HL-60 (cell line): Measurements from ENCODE around the gene SPHK1.
"Not testable (repeated sequence)": the region's sequence is repeated elsewhere in the genome, so short reads cannot be mapped to it uniquely, and the experiment has no call there.

ENCODE experiments used
- DNase-seq, 2 experiments: peaks; one replicate each; pipeline ENCODE4 v3.0.0-alpha.2; 2010 to 2020; ENCODE audit warnings: low read depth in 1 of 2, low spot score in 1 of 2
- H3K27ac ChIP-seq: fragments of 250-450 bp; sonication (Bioruptor Pico); replicated peaks from 2 replicates; pipeline ENCODE4 v1.5.1; 2020; ENCODE audit warnings: mild to moderate bottlenecking, moderate library complexity
- H3K27me3 ChIP-seq: fragments of 250-450 bp; sonication (Bioruptor Pico); 2 replicates; pipeline ENCODE4 v1.5.1; 2021; ENCODE audit warnings: mild to moderate bottlenecking, moderate library complexity; ENCODE audit not compliant: insufficient read depth, poor library complexity, severe bottlenecking
- H3K4me3 ChIP-seq: replicated peaks from 2 replicates; pipeline ENCODE4 v1.5.1; 2011; ENCODE audit warnings: mild to moderate bottlenecking, control low read depth, low read length; ENCODE audit not compliant: insufficient read depth
- CTCF ChIP-seq: IDR thresholded peaks from one replicate; pipeline ENCODE4 v1.5.1; 2011; ENCODE audit warnings: low read length, control low read depth, inconsistent platforms; ENCODE audit not compliant: insufficient read depth
- GABPA ChIP-seq: IDR thresholded peaks from 2 replicates; pipeline ENCODE4 v1.6.1; 2012; ENCODE audit warnings: low read depth
- POLR2AphosphoS5 ChIP-seq: IDR thresholded peaks from 2 replicates; pipeline ENCODE4 v1.6.1; 2012; ENCODE audit warnings: low read depth
- REST ChIP-seq: IDR thresholded peaks from 2 replicates; pipeline ENCODE4 v1.6.1; 2012; ENCODE audit warnings: low read depth; ENCODE audit not compliant: insufficient replicate concordance
- SPI1 ChIP-seq: IDR thresholded peaks from 2 replicates; pipeline ENCODE4 v1.6.1; 2012; ENCODE audit warnings: low read depth, mild to moderate bottlenecking, borderline replicate concordance

SPHK1 gene

DNA sequence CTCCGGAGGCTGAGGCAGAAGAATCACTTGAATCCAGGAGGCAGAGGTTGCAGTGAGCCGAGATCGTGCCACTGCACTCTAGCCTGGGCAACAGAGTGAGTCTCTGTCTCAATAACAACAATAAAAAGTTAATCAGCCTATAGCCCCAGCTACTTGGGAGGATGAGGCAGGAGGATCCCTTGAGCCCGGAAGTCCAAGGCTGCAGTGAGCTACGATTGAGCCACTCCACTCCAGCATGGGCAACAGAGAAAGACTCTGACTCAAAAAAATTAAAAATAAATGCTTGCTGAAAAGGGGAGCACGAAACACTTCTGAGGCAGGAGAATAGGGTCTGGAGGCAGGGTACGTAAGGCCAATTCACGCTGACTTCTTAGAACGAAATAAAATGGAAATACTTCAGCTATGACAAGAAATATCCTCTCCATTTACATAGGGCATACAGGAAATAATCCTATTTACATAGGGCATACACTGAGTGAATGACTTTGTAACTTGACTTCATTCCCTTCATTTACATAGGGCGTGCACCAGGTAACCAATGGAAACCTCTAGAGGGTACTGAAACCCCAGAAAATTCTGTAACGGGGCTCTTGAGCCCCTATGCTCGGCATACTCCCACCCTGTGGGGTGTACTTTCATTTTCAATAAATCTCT, 27.5 kb upstream of the SPHK1 start:
- H3K27me3 ChIP-seq = no peaks in the 10 kb centered on the region
- H3K27ac ChIP-seq = no peak overlapping the region
- H3K4me3 ChIP-seq = no peak overlapping the region
- no peak for DNase-seq
- TF ChIP-seq CTCF = no peak
- TF ChIP-seq POLR2AphosphoS5 = no peak
- no peak for TF ChIP-seq REST
- no peak for TF ChIP-seq GABPA
- no peak for TF ChIP-seq SPI1

- Histone ChIP-seq H3K27ac (no peak overlapping the region), H3K4me3 (no peak overlapping the region), H3K27me3 (no peaks in the 10 kb centered on the region)
- DNase-seq = no peak
- TF ChIP-seq POLR2AphosphoS5 (no peak), REST (no peak), SPI1 (no peak), GABPA (no peak), CTCF (no peak)
Observed at GRCh38 chr17:76357597-76358158, 26.7 kb upstream of the SPHK1 start.

DNA sequence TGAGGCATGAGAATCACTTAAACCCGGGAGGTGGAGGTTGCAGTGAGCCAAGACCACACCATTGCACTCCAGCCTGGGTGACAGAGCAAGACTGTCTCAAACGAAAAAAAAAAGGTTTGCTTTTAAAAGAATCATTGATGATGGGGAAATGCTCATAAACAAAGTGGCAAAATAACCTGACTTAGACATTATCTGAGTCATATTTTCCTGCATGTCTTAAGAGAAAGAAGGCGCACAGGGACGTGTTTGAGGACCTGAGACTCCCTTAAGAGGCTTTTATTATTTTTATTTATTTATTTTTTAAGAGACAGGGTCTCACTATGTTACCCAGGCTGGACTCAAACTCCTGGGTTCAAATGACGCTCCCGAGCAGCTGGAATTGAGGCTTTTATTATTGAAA, 25.0 kb upstream of the SPHK1 start:
- Histone ChIP-seq H3K4me3 (no peak overlapping the region), H3K27me3 (no peaks in the 10 kb centered on the region), H3K27ac (no peak overlapping the region)
- no peak for DNase-seq
- TF ChIP-seq SPI1 = no peak

DNA sequence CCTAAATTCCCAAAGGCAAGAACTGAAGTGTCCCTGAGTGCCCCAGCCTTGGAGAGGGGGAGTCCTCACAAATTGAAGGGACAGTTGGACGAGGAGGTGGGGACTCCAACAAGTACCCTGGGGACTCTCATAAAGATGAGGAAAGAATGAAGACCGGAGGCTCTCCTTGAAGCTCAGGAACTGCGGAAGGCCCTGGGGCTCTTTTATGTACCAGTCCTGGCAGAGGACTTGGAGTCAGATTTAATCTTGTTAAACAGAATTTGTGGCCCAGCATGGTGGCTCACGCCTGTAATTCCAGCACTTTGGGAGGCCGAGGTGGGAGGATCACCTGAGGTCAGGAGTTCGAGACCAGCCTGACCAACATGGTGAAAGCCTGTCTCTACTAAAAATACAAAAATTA, 24.6 kb upstream of the SPHK1 start:
- not testable (repeated sequence) for H3K27ac ChIP-seq, H3K27me3 ChIP-seq, H3K4me3 ChIP-seq, DNase-seq

GRCh38 chr17:76360461-76360860, 23.9 kb upstream of the SPHK1 start:
- DNase-seq = no peak
- Histone ChIP-seq H3K4me3 (no peak overlapping the region), H3K27me3 (no peaks in the 10 kb centered on the region), H3K27ac (no peak overlapping the region)
- no peak for TF ChIP-seq GABPA
- TF ChIP-seq POLR2AphosphoS5 = no peak
- TF ChIP-seq REST = no peak
- no peak for TF ChIP-seq CTCF
- TF ChIP-seq SPI1 = no peak
